ENCODE measurements around the gene DIDO1.

- no peak for TF ChIP-seq EZH2 (IDR thresholded peaks at IDR 0.05; ENCODE audit: borderline replicate concordance, insufficient read depth, low read depth, low read length, poor library complexity, severe bottlenecking)
- TF ChIP-seq CTCF (IDR thresholded peaks at IDR 0.05), result no peak
Observed at GRCh38 chr20:62881662-62882395, 44.5 kb downstream of the DIDO1 start.

Measured in B cell (primary cell).